Measurements from ENCODE around the gene CTU1. TPM values are rescaled to one million over a fixed set of nuclear protein-coding genes. Genes with fewer than 3 reads are reported as not detected.

The CTU1 gene
- total and polyA plus RNA-seq, 2 donors (not counting 1 experiment from before 2014, with no cell fraction given) = 8.1 to 8.4 TPM

DNA sequence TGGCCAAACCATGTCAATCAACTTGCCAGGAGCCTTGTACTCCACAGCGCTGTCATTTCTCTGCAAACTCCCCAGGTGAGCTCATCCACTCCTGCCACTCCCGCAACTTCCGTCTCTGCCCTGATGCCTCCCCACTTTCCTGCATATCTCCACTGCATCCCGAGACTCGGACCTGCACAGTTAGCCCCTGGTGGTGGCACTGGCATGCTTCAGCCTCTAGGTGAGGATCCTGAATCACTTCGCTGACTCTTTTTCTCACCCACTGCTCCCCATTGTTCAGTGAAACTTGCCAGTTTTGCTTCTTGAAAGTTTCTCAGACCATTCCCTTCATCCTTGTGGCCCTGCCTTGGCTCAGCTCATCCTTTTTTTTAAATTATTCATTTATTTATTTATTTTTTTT lies 3.4 kb upstream of the CTU1 start:
- H2AFZ ChIP-seq (ENCODE audit: insufficient read depth, low read depth, low read length, poor library complexity, severe bottlenecking) = no peak overlapping the region
- peaks cover 0 to 17% (median 7%) of the 10 kb centered on the region in 4 experiments for H3K27me3 ChIP-seq (replicated peaks in 1 of 4; ENCODE audit: control extremely low read depth in 1 of 4, control insufficient read depth in 3 of 4, insufficient read depth in 4 of 4, low read length in 3 of 4)
- H3K9me3 ChIP-seq (ENCODE audit: control extremely low read depth in 1 of 3, control insufficient read depth in 2 of 3, insufficient read depth in 1 of 3, low read length in 2 of 3) = no peaks in the 10 kb centered on the region
- H3K4me1 Mint-ChIP-seq = peaks cover 26% of the 10 kb centered on the region
- TF ChIP-seq, protein P1, sequence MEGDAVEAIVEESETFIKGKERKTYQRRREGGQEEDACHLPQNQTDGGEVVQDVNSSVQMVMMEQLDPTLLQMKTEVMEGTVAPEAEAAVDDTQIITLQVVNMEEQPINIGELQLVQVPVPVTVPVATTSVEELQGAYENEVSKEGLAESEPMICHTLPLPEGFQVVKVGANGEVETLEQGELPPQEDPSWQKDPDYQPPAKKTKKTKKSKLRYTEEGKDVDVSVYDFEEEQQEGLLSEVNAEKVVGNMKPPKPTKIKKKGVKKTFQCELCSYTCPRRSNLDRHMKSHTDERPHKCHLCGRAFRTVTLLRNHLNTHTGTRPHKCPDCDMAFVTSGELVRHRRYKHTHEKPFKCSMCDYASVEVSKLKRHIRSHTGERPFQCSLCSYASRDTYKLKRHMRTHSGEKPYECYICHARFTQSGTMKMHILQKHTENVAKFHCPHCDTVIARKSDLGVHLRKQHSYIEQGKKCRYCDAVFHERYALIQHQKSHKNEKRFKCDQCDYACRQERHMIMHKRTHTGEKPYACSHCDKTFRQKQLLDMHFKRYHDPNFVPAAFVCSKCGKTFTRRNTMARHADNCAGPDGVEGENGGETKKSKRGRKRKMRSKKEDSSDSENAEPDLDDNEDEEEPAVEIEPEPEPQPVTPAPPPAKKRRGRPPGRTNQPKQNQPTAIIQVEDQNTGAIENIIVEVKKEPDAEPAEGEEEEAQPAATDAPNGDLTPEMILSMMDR (IDR thresholded peaks at IDR 0.05) = no peak
- TF ChIP-seq EZH2 (IDR thresholded peaks at IDR 0.05; ENCODE audit: borderline replicate concordance, insufficient read depth, low read depth, low read length, poor library complexity, severe bottlenecking) = no peak
- H3K79me2 ChIP-seq (ENCODE audit: control insufficient read depth, insufficient read depth, low read length) = peaks cover 17% of the 10 kb centered on the region
- H3K4me3 Mint-ChIP-seq = no peak overlapping the region
- no peaks in the 10 kb centered on the region for H3K9me3 Mint-ChIP-seq (ENCODE audit: insufficient read depth)
- H3K9ac ChIP-seq (ENCODE audit: low read length) = no peak overlapping the region
- CTCF ChIA-PET = interaction anchor here (0.6 kb wide), 1 partner anchor 589 kb away, joined by 7 read pairs; no protein-coding TSS in a partner anchor
- POLR2A ChIA-PET = no interaction called here
- no peak overlapping the region for H3K27ac Mint-ChIP-seq
- H3K4me2 ChIP-seq (replicated peaks; ENCODE audit: low read depth, low read length, poor library complexity, severe bottlenecking) = no peak overlapping the region
- no peaks in the 10 kb centered on the region for H3K36me3 ChIP-seq (replicated peaks in 1 of 2; ENCODE audit: control extremely low read depth in 1 of 2, control insufficient read depth in 1 of 2, extremely low read depth in 1 of 2, insufficient read depth in 2 of 2, low read length in 1 of 2)
- H3K27me3 Mint-ChIP-seq = peaks cover 12% of the 10 kb centered on the region
- H3K4me3 ChIP-seq (ENCODE audit: control extremely low read depth in 1 of 5, extremely low read depth in 1 of 5, insufficient read depth in 1 of 5, low read depth in 2 of 5, low read length in 4 of 5) = no peak overlapping the region
- peaks cover 11 to 16% of the 10 kb centered on the region in 2 donors for H3K4me1 ChIP-seq (ENCODE audit: control insufficient read depth in 2 of 2, insufficient read depth in 2 of 2, low read length in 2 of 2)
- H3K27ac ChIP-seq (ENCODE audit: low read length in 2 of 2) = no peak overlapping the region
- ATAC-seq (ENCODE audit: low read depth) (no peak), DNase-seq (no peak)
- peaks cover 4% of the 10 kb centered on the region for H4K20me1 ChIP-seq (ENCODE audit: control insufficient read depth, insufficient read depth, low read length, poor library complexity, severe bottlenecking)
- intact Hi-C loops (cut with micrococcal nuclease) = no loop called here
- 58% methylated on average over 6 of the region's 6 CpGs for WGBS (ENCODE audit: insufficient coverage)

DNA sequence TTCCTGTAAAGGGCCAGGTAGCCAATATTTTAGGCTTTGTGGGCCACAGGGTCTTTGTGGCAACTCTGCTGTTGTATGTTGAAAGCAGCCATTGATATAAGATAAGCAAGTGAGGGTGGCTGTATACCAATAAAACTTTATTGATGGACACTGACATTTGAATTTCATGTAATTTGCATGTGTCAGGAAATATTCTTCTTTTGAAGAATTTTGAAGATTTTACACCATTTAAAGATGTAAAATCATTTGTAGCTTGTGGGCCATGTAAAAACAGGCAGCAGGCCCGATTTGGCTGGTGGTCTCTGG lies 2.4 kb upstream of the CTU1 start:
- 64% methylated on average over 1 of the region's 1 CpG for WGBS (ENCODE audit: insufficient coverage)
- H3K27ac Mint-ChIP-seq = no peak overlapping the region
- intact Hi-C loops (cut with micrococcal nuclease) = no loop called here

More for the DNA sequence above, 2.4 kb upstream of the CTU1 start:
- peaks cover 8% of the 10 kb centered on the region for H3K27me3 Mint-ChIP-seq
- no peak overlapping the region for H3K9ac ChIP-seq (ENCODE audit: low read length)
- POLR2A ChIA-PET = no interaction called here
- ATAC-seq (ENCODE audit: low read depth) (no peak), DNase-seq (no peak)
- no peaks in the 10 kb centered on the region for H3K9me3 Mint-ChIP-seq (ENCODE audit: insufficient read depth)
- H3K4me1 ChIP-seq (ENCODE audit: control insufficient read depth in 2 of 2, insufficient read depth in 2 of 2, low read length in 2 of 2) = peaks cover 11 to 16% of the 10 kb centered on the region in 2 donors
- H3K79me2 ChIP-seq (ENCODE audit: control insufficient read depth, insufficient read depth, low read length) = peaks cover 25% of the 10 kb centered on the region
- no peaks in the 10 kb centered on the region for H3K36me3 ChIP-seq (replicated peaks in 1 of 2; ENCODE audit: control extremely low read depth in 1 of 2, control insufficient read depth in 1 of 2, extremely low read depth in 1 of 2, insufficient read depth in 2 of 2, low read length in 1 of 2)
- peaks cover 4% of the 10 kb centered on the region for H4K20me1 ChIP-seq (ENCODE audit: control insufficient read depth, insufficient read depth, low read length, poor library complexity, severe bottlenecking)
- H3K4me1 Mint-ChIP-seq = peaks cover 30% of the 10 kb centered on the region
- no peaks in the 10 kb centered on the region for H3K9me3 ChIP-seq (ENCODE audit: control extremely low read depth in 1 of 3, control insufficient read depth in 2 of 3, insufficient read depth in 1 of 3, low read length in 2 of 3)
- H2AFZ ChIP-seq (ENCODE audit: insufficient read depth, low read depth, low read length, poor library complexity, severe bottlenecking) = no peak overlapping the region
- CTCF ChIA-PET = no interaction called here
- no peak overlapping the region for H3K4me3 Mint-ChIP-seq
- H3K4me3 ChIP-seq (ENCODE audit: control extremely low read depth in 1 of 5, extremely low read depth in 1 of 5, insufficient read depth in 1 of 5, low read depth in 2 of 5, low read length in 4 of 5) = no peak overlapping the region
- no peak overlapping the region for H3K27ac ChIP-seq (ENCODE audit: low read length in 2 of 2)
- no peak overlapping the region for H3K4me2 ChIP-seq (replicated peaks; ENCODE audit: low read depth, low read length, poor library complexity, severe bottlenecking)
- peaks cover 0 to 17% (median 7%) of the 10 kb centered on the region in 4 experiments for H3K27me3 ChIP-seq (replicated peaks in 1 of 4; ENCODE audit: control extremely low read depth in 1 of 4, control insufficient read depth in 3 of 4, insufficient read depth in 4 of 4, low read length in 3 of 4)
- TF ChIP-seq EZH2 (IDR thresholded peaks at IDR 0.05; ENCODE audit: borderline replicate concordance, insufficient read depth, low read depth, low read length, poor library complexity, severe bottlenecking) = no peak
- TF ChIP-seq, protein P1 (IDR thresholded peaks at IDR 0.05) = no peak

Measured in B cell (primary cell).